ENCODE measurements around the gene ZNF519. TPM values are rescaled to one million over a fixed set of nuclear protein-coding genes. Genes with fewer than 3 reads are reported as not detected.

ZNF519 gene
- total and polyA plus RNA-seq, 3 donors from 2014 or later, result 3.8 to 18.7 (median 12.6) TPM

DNA sequence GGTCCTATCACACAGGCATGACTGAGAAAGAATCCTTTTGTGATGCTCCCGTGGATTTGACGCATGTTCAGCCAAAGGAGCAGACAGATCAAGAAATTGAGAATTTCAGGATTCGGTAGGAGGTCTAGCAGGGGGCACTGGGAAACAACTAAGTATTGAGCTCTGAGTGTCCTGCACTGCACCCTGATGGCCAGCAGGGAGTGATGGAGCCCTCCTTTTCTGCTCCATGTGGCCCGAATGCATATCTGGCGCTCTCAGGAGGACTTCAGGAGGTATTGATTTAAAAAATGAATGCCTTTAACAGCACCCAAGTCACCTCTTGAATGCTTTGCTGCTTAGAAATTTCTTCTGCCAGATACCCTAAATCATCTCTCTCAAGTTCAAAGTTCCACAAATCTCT is 58.0 kb downstream of the ZNF519 start:
- DNase-seq, result no peak
- 90 to 96% methylated on average over 5 of the region's 5 CpGs for WGBS, 2 donors

DNA sequence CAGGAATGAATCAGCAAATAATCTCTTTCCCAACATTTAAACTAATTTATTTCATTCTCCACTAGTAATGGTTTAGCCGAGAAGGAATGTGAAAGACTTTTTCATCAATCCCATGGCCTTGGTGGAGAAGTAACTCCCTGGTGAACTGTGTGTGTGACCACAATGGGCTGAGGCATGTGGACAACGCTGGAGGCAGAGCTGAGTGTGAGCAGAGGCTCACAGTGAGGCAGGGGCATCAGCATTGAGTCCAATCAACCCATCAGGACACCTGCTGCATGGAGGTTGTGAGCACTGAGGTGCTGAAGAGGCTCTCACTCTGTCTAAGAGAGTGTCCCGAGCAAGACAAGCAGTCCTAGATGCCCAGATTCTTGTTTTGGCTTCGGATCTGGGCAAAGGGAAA is 78.6 kb downstream of the ZNF519 start:
- no peaks in the 10 kb centered on the region for H3K4me1 ChIP-seq
- no peaks in the 10 kb centered on the region for H3K27me3 ChIP-seq
- no peak overlapping the region for H3K4me3 ChIP-seq
- WGBS, 2 donors, result 86 to 94% methylated on average over 4 of the region's 4 CpGs
- intact Hi-C loops (cut with DNase I; ENCODE audit: low total_unique reads), result no loop called here
- no peak overlapping the region for H3K27ac ChIP-seq
- no peaks in the 10 kb centered on the region for H3K36me3 ChIP-seq (ENCODE audit: low read depth, missing control alignments)
- TF ChIP-seq, protein P1, sequence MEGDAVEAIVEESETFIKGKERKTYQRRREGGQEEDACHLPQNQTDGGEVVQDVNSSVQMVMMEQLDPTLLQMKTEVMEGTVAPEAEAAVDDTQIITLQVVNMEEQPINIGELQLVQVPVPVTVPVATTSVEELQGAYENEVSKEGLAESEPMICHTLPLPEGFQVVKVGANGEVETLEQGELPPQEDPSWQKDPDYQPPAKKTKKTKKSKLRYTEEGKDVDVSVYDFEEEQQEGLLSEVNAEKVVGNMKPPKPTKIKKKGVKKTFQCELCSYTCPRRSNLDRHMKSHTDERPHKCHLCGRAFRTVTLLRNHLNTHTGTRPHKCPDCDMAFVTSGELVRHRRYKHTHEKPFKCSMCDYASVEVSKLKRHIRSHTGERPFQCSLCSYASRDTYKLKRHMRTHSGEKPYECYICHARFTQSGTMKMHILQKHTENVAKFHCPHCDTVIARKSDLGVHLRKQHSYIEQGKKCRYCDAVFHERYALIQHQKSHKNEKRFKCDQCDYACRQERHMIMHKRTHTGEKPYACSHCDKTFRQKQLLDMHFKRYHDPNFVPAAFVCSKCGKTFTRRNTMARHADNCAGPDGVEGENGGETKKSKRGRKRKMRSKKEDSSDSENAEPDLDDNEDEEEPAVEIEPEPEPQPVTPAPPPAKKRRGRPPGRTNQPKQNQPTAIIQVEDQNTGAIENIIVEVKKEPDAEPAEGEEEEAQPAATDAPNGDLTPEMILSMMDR (IDR thresholded peaks at IDR 0.05), result no peak
- no peak for TF ChIP-seq POLR2A (IDR thresholded peaks at IDR 0.05)
- no peaks in the 10 kb centered on the region for H3K9me3 ChIP-seq
- DNase-seq, result no peak

More for the DNA sequence above, 58.0 kb downstream of the ZNF519 start:
- intact Hi-C loops (cut with DNase I; ENCODE audit: low total_unique reads), result no loop called here
- H3K4me1 ChIP-seq, result no peaks in the 10 kb centered on the region
- TF ChIP-seq POLR2A (IDR thresholded peaks at IDR 0.05), result no peak
- TF ChIP-seq, protein P1 (IDR thresholded peaks at IDR 0.05), result no peak
- H3K27me3 ChIP-seq, result no peaks in the 10 kb centered on the region
- H3K27ac ChIP-seq, result no peak overlapping the region
- H3K9me3 ChIP-seq, result no peaks in the 10 kb centered on the region
- H3K36me3 ChIP-seq (ENCODE audit: low read depth, missing control alignments), result no peaks in the 10 kb centered on the region
- no peak overlapping the region for H3K4me3 ChIP-seq

Other genes with a start within 250 kb of the ZNF519 start
- gene MC2R, start 216.9 kb downstream of the ZNF519 start, total RNA-seq, result not detected
- 0.24 TPM for gene MC2R, start 216.9 kb downstream of the ZNF519 start, polyA plus RNA-seq (ENCODE audit: insufficient read depth, low read depth, low replicate concordance)